ENCODE measurements around the gene STK32C. TPM values are rescaled to one million over a fixed set of nuclear protein-coding genes. Genes with fewer than 3 reads are reported as not detected.

STK32C gene
- total RNA-seq, 1 experiment from 2014 or later: 16.7 TPM

Other genes starting within 250 kb of the STK32C start
- not detected in 2 replicates for gene JAKMIP3, start 242.0 kb downstream of the STK32C start, total RNA-seq (2014; rRNA removed; shearing (Covaris generic))
- gene DPYSL4, start 121.0 kb downstream of the STK32C start, total RNA-seq (2014; rRNA removed; shearing (Covaris generic)): 0.88 and 1.6 TPM in 2 replicates
- gene LRRC27, start 24.2 kb upstream of the STK32C start, total RNA-seq (2014; rRNA removed; shearing (Covaris generic)): 3.0 and 4.3 TPM in 2 replicates
- 4.7 and 5.2 TPM in 2 replicates for gene PWWP2B, start 89.2 kb upstream of the STK32C start, total RNA-seq (2014; rRNA removed; shearing (Covaris generic))
- 25.5 and 28.1 TPM in 2 replicates for gene INPP5A, start 229.8 kb upstream of the STK32C start, total RNA-seq (2014; rRNA removed; shearing (Covaris generic))